ENCODE measurements around the gene MIF4GD. TPM values are rescaled to one million over a fixed set of nuclear protein-coding genes. Genes with fewer than 3 reads are reported as not detected.

The MIF4GD gene
- total and polyA plus RNA-seq, 9 of the 15 experiments (the other 6 are each of a cell fraction or from before 2014, with no cell fraction given), result 11.8 to 63.8 (median 28.1) TPM

- TF ChIP-seq NKRF (IDR thresholded peaks at IDR 0.05; ENCODE audit: borderline replicate concordance) (no peak), SRSF3 (IDR thresholded peaks at IDR 0.05; ENCODE audit: insufficient read depth, low read length) (no peak), MEF2A (IDR thresholded peaks at IDR 0.05; ENCODE audit: control insufficient read depth, low read depth, low read length) (no peak), GABPB1 (CRISPR knock-in tag; IDR thresholded peaks at IDR 0.05) (no peak), RUNX1 (IDR thresholded peaks at IDR 0.05; ENCODE audit: low read depth) (no peak), TEAD1 (CRISPR knock-in tag; IDR thresholded peaks at IDR 0.05) (no peak), ZNF707 (CRISPR knock-in tag; conservative IDR thresholded peaks at IDR 0.05) (no peak), POLR2B (IDR thresholded peaks at IDR 0.05; ENCODE audit: low read depth, partially characterized antibody) (no peak), KAT2B (IDR thresholded peaks at IDR 0.05; ENCODE audit: low read depth, low read length) (no peak), CHD2 (IDR thresholded peaks at IDR 0.05; ENCODE audit: low read depth, low read length) (no peak), RBFOX2 (IDR thresholded peaks at IDR 0.05; ENCODE audit: low read depth, low read length) (0 out of 2 replicates have a peak, but pooled peaks have one; percentile 21), CXXC5 (CRISPR knock-in tag; IDR thresholded peaks at IDR 0.05) (no peak), ZBTB1 (CRISPR knock-in tag; IDR thresholded peaks at IDR 0.05; ENCODE audit: borderline replicate concordance, low read depth) (no peak), CTBP1 (IDR thresholded peaks at IDR 0.05; ENCODE audit: borderline replicate concordance) (no peak), SAFB (IDR thresholded peaks at IDR 0.05; ENCODE audit: borderline replicate concordance, low read depth, low read length) (no peak), GTF2B (IDR thresholded peaks at IDR 0.05; ENCODE audit: extremely low read depth, insufficient read length) (no peak), MYNN (IDR thresholded peaks at IDR 0.05) (0 out of 2 replicates have a peak, but pooled peaks have one; percentile 11), MYNN (CRISPR knock-in tag; IDR thresholded peaks at IDR 0.05) (no peak), POLR2A (conservative IDR thresholded peaks at IDR 0.05) (peak; percentile 35; the same call in 1 of the 2 replicates), BDP1 (IDR thresholded peaks at IDR 0.05; ENCODE audit: insufficient read depth, insufficient read length) (no peak), ZNF311 (CRISPR knock-in tag; IDR thresholded peaks at IDR 0.05) (no peak), SRSF1 (IDR thresholded peaks at IDR 0.05; ENCODE audit: low read depth, low read length) (no peak), BCOR (IDR thresholded peaks at IDR 0.05) (no peak), RFX5 (IDR thresholded peaks at IDR 0.05; ENCODE audit: low read depth, low read length) (no peak), HOXB6 (CRISPR knock-in tag; IDR thresholded peaks at IDR 0.05; ENCODE audit: borderline replicate concordance) (no peak), CBX2 (IDR thresholded peaks at IDR 0.05; ENCODE audit: insufficient read depth, low read length, poor library complexity, severe bottlenecking) (no peak), ARHGAP35 (IDR thresholded peaks at IDR 0.05; ENCODE audit: partially characterized antibody) (no peak), RBM22 (IDR thresholded peaks at IDR 0.05; ENCODE audit: low read depth, low read length, poor library complexity, severe bottlenecking) (no peak)
- TF ChIP-seq, protein P1, sequence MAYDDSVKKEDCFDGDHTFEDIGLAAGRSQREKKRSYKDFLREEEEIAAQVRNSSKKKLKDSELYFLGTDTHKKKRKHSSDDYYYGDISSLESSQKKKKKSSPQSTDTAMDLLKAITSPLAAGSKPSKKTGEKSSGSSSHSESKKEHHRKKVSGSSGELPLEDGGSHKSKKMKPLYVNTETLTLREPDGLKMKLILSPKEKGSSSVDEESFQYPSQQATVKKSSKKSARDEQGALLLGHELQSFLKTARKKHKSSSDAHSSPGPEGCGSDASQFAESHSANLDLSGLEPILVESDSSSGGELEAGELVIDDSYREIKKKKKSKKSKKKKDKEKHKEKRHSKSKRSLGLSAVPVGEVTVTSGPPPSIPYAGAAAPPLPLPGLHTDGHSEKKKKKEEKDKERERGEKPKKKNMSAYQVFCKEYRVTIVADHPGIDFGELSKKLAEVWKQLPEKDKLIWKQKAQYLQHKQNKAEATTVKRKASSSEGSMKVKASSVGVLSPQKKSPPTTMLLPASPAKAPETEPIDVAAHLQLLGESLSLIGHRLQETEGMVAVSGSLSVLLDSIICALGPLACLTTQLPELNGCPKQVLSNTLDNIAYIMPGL (CRISPR knock-in tag; IDR thresholded peaks at IDR 0.05), result no peak
Observed at GRCh38 chr17:75239214-75239613, 31.8 kb downstream of the MIF4GD start (continued).

Data from K562 (cell line).